IMR-90 (cell line): ENCODE measurements around the gene RBM7.

Experiments used
- MAFK ChIP-seq: IDR thresholded peaks from 2 replicates; pipeline ENCODE4 v1.6.1; 2012; ENCODE audit warnings: low read depth, low read length, improper control_type of control experiment
- TF ChIP-seq, protein P1 (sequence below): conservative IDR thresholded peaks from 2 replicates; pipeline ENCODE4 v1.5.1; 2012; ENCODE audit warnings: mild to moderate bottlenecking, low read depth, low read length, improper control_type of control experiment

DNA sequence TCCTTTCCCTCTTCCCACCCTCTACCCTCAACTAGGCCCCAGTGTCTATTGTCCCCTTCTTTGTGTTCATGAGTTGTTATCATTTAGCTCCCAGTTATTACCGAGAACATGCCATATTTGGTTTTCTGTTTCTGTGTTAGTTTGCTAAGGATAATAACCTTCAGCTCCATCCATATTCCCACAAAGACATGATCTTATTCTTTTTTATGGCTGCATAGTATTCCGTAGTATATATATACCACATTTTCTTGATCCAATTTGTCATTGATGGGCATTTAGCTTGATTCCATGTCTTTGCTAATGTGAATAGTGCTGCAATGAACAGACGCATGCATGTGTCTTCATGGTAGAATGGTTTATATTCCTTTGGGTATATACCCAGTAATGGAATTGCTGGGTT is 18.0 kb upstream of the RBM7 start:
- TF ChIP-seq, protein P1, sequence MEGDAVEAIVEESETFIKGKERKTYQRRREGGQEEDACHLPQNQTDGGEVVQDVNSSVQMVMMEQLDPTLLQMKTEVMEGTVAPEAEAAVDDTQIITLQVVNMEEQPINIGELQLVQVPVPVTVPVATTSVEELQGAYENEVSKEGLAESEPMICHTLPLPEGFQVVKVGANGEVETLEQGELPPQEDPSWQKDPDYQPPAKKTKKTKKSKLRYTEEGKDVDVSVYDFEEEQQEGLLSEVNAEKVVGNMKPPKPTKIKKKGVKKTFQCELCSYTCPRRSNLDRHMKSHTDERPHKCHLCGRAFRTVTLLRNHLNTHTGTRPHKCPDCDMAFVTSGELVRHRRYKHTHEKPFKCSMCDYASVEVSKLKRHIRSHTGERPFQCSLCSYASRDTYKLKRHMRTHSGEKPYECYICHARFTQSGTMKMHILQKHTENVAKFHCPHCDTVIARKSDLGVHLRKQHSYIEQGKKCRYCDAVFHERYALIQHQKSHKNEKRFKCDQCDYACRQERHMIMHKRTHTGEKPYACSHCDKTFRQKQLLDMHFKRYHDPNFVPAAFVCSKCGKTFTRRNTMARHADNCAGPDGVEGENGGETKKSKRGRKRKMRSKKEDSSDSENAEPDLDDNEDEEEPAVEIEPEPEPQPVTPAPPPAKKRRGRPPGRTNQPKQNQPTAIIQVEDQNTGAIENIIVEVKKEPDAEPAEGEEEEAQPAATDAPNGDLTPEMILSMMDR: no peak
- TF ChIP-seq MAFK: no peak
